ENCODE data around the gene DBX1.

GRCh38 chr11:20122131-20122530 is 38.1 kb downstream of the DBX1 start:
- TF ChIP-seq CTCF (IDR thresholded peaks at IDR 0.05; ENCODE audit: low read depth, low read length, missing input control) (no peak), TAF1 (conservative IDR thresholded peaks at IDR 0.05) (no peak), MAX (IDR thresholded peaks at IDR 0.05) (no peak)
